RKO (cell line): ENCODE data around the gene CAMK2N1.

Experiments used
- DNase-seq: peaks from one replicate; pipeline ENCODE4 v3.0.0-alpha.2; 2016; ENCODE audit warnings: low spot score

The CAMK2N1 gene

DNA sequence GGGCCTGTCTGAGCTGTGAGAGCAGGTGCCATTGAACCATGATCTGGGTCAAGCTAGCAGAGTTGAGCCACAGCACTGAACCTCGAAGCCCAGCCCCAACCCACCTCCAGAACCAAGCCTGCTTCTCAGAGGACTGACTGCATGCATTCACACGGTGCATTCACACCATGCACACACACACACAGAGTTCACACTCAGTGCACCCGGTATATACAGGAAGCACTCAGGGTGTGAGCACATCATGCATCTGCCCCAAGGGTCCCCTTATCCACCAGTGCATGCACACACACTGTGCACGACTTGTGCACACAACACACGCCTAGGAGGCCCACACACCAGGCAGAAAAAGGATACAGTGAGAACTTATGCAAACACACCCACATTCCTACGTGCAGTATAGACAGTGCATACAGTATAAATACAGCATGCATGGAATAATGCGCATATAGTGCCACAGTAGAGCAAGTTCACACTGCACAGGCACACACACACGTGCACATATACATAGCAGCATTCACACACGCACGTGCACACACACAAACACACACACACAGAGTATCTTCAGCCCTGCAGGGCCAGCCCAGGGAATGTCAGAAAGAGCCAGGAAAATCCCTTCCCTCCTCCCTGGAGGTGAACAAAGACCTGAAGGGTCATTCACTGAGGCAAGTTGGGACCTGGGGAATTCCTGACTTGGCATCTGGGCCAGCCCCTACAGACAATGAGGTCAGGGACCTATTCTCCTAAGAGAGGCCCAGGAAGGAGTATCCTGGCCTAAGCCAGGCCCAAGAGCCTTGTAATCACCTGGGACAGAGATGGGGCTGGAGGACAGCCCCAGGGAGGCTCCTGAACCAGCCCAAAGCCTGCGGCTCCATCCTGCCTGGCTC lies 42.1 kb downstream of the CAMK2N1 start:
- DNase-seq, result no peak

- DNase-seq, result no peak
Observed at GRCh38 chr1:20442920-20443625, 42.9 kb downstream of the CAMK2N1 start.

DNA sequence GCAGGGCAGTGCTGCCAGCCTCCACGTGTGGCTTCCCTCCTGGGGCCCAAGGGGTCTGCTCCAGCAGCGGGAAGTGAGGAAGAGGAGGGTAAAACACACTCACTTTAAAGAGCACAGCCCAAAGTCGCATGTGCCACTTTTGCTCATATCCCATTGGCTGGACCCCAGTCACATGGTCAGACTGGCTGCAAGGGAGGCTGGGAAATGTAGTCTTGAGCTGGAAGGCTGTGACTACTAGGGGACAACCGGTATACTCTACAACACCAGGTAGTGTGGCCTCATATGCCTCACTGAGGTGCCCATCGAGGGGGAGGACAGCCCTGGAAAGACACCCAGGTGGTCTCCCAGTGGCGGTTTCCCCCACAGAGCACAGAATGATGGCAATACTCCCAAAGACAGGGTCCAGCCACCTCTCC lies 45.2 kb downstream of the CAMK2N1 start:
- peak; percentile 68 for DNase-seq

GRCh38 chr1:20439282-20439681 lies 46.7 kb downstream of the CAMK2N1 start:
- peak; percentile 51 for DNase-seq

- DNase-seq, result no peak
Observed at GRCh38 chr1:20437640-20438039, 48.4 kb downstream of the CAMK2N1 start.

DNA sequence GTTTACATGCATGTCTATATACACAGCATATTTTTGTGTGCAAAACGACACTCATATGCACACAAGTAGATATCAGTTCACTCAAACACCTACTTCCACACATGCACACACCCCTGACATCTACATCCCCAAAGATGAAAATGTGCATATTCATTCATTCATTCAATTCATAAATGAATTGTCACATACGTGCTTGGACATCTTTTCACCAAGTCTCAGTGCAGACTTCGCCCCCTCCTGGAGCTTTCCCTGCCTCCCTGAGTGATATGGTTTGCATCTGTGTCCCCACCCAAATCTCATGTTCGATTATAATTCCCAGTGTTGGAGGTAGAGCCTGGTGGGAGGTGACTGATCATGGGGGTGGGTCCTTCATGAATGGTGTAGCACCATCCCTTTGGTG lies 53.1 kb downstream of the CAMK2N1 start:
- DNase-seq, result no peak
